Mammary epithelial cell (primary cell): ENCODE measurements around the gene NSUN7.

Experiments
- EZH2 ChIP-seq: IDR thresholded peaks from 2 replicates; pipeline ENCODE4 v1.6.1; 2012; ENCODE audit warnings: low read length, inconsistent platforms, borderline replicate concordance
- TF ChIP-seq, protein P1 (sequence below), 2 donors: IDR thresholded peaks in 1 of 2; conservative IDR thresholded peaks in 1 of 2; 2 replicates each; pipeline ENCODE4 v1.5.1; 2011 to 2012; ENCODE audit warnings: inconsistent platforms in 2 of 2, low read length in 2 of 2, mild to moderate bottlenecking in 2 of 2, control low read depth in 1 of 2, low read depth in 1 of 2; ENCODE audit not compliant: insufficient read depth in 1 of 2; ENCODE audit errors: extremely low read depth in 1 of 2

DNA sequence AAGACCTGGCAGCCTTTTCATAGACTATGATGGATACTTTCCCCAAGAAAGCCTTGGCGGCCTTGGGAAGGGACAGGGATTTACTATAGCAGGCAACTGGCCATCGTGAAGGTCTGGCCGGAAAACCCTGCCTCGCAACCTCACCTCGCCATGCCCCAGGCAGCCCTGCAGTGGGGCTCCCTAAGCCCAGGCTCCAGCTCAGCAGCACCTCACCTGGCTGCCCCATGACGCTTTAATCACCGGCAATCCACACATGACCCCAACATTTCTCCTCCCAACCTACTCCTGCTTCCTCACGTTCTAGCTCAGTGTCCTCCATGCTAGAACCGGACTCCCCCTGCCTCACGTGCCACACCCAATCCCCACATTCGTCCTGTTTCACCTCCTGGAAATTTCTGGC lies 82.4 kb downstream of the NSUN7 start:
- no peak for TF ChIP-seq EZH2
- TF ChIP-seq, protein P1, sequence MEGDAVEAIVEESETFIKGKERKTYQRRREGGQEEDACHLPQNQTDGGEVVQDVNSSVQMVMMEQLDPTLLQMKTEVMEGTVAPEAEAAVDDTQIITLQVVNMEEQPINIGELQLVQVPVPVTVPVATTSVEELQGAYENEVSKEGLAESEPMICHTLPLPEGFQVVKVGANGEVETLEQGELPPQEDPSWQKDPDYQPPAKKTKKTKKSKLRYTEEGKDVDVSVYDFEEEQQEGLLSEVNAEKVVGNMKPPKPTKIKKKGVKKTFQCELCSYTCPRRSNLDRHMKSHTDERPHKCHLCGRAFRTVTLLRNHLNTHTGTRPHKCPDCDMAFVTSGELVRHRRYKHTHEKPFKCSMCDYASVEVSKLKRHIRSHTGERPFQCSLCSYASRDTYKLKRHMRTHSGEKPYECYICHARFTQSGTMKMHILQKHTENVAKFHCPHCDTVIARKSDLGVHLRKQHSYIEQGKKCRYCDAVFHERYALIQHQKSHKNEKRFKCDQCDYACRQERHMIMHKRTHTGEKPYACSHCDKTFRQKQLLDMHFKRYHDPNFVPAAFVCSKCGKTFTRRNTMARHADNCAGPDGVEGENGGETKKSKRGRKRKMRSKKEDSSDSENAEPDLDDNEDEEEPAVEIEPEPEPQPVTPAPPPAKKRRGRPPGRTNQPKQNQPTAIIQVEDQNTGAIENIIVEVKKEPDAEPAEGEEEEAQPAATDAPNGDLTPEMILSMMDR (conservative IDR thresholded peaks at IDR 0.05 in 1 of 2, IDR thresholded peaks at IDR 0.05 in 1 of 2; ENCODE audit: extremely low read depth in 1 of 2, insufficient read depth in 1 of 2, low read depth in 1 of 2, low read length in 2 of 2): no peak
